IPS-20b (cell line): Measurements from ENCODE around the gene LAMA2.

Experiments used
- H3K27ac ChIP-seq: one replicate; pipeline ENCODE4 v1.5.1; 2013; ENCODE audit warnings: low read length
- H3K27me3 ChIP-seq: 2 replicates; pipeline ENCODE4 v1.6.1; 2013; ENCODE audit warnings: mild to moderate bottlenecking, low read length, inconsistent platforms; ENCODE audit not compliant: insufficient read depth
- H3K36me3 ChIP-seq: 2 replicates; pipeline ENCODE4 v1.6.1; 2013; ENCODE audit warnings: low read depth, mild to moderate bottlenecking, inconsistent platforms, low read length, moderate library complexity; ENCODE audit not compliant: insufficient read depth
- H3K4me1 ChIP-seq: 2 replicates; pipeline ENCODE4 v1.6.1; 2013; ENCODE audit warnings: mild to moderate bottlenecking, control low read depth, inconsistent platforms, low read length, moderate library complexity; ENCODE audit not compliant: insufficient read depth
- H3K4me3 ChIP-seq: 2 replicates; pipeline ENCODE4 v1.5.1; 2013; ENCODE audit warnings: mild to moderate bottlenecking, low read length, inconsistent platforms
- H3K9ac ChIP-seq: 2 replicates; pipeline ENCODE4 v1.6.1; 2013; ENCODE audit warnings: low read depth, mild to moderate bottlenecking, inconsistent platforms, low read length, moderate library complexity
- H3K9me3 ChIP-seq: 2 replicates; pipeline ENCODE4 v1.6.1; 2013; ENCODE audit warnings: mild to moderate bottlenecking, low read depth, low read length, inconsistent platforms; ENCODE audit not compliant: insufficient read depth

The LAMA2 gene

GRCh38 chr6:129281168-129281796, 398.3 kb downstream of the LAMA2 start:
- Histone ChIP-seq H3K4me1 (peaks cover 1% of the 10 kb centered on the region; the same call in 1 of the 2 replicates), H3K36me3 (no peaks in the 10 kb centered on the region), H3K4me3 (no peak overlapping the region), H3K27me3 (no peaks in the 10 kb centered on the region), H3K27ac (no peak overlapping the region), H3K9ac (no peak overlapping the region), H3K9me3 (no peaks in the 10 kb centered on the region)

DNA sequence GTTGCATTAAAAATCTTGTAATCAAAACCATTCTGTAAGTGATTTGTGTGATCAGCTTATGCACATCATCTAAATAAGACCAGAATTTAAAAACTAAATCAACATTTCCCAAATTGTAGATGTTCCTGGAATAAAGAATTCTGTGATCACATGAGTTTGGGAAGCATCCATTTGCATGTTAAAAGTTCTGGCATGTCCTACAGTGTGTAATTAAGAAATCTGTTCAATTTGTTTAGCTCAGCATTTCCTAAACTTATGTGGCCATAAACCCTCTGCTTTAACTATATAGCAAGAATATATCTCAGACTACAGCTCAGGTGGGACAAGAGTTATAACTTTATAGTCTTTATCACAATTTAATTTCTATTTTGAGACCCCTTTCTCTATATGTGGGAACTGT, 399.1 kb downstream of the LAMA2 start:
- H3K9me3 ChIP-seq = no peaks in the 10 kb centered on the region
- H3K4me3 ChIP-seq = no peak overlapping the region
- no peak overlapping the region for H3K9ac ChIP-seq
- H3K27ac ChIP-seq = no peak overlapping the region
- no peaks in the 10 kb centered on the region; the same call in 1 of the 2 replicates for H3K4me1 ChIP-seq
- no peaks in the 10 kb centered on the region for H3K36me3 ChIP-seq
- H3K27me3 ChIP-seq = no peaks in the 10 kb centered on the region

DNA sequence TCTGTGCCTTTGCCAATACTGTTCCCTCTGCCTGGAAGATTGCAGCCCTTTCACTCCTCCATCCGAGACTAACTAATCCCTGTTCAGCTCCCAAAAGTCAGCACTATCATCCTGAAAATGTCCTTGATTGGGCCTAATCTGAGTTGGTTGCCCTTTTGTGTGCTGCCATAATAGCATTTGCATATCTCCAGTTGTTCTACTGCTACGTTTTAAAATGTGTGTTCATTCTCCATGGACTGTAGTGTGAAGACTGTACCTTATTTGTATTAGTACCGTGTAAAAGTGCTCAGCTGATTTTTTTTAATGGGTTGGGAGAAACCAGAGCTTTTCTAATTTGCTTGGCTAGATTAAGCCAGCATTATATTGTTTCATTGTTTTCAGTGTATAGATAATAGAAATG, 401.3 kb downstream of the LAMA2 start:
- Histone ChIP-seq H3K4me3 (no peak overlapping the region), H3K27me3 (no peaks in the 10 kb centered on the region), H3K4me1 (no peaks in the 10 kb centered on the region; the same call in 1 of the 2 replicates), H3K27ac (no peak overlapping the region), H3K9ac (no peak overlapping the region), H3K36me3 (no peaks in the 10 kb centered on the region), H3K9me3 (no peaks in the 10 kb centered on the region)

DNA sequence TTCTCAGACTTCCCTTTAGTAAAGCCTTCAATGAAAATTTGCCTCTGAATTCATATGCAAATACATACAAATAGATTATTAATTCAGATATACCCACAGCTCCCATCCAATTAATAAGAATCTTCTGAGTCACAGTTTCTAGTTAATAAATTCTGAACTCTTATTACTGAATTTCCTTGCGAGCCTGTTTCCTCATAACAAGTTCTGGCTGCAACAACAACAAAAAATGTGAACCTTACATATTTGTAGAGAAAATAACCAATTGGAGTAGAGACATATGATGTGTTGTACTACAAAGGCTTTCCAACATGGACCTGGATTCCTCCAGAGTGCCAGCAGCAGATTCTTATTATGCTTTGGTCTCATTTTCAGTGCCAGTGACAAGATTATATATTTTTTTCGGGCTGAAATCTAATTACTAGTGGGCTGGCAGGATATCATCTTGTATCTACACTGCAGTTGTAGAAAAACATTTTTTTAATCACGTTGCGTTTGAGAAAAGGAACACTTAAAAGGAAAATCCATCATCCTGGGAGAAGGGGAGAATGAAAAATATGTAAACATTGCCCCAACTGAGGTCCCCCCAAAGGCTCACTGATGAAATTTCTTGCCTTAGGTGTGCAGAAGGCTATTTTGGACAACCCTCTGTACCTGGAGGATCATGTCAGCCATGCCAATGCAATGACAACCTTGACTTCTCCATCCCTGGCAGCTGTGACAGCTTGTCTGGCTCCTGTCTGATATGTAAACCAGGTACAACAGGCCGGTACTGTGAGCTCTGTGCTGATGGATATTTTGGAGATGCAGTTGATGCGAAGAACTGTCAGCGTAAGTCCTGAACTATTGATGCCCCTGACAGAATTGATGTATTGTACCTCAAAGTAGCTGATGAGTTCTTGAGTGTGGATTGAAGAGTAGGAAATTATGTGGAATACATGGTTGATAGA, 404.6 kb downstream of the LAMA2 start:
- Histone ChIP-seq H3K4me3 (no peak overlapping the region), H3K27ac (no peak overlapping the region), H3K36me3 (no peaks in the 10 kb centered on the region), H3K9ac (no peak overlapping the region), H3K27me3 (no peaks in the 10 kb centered on the region), H3K4me1 (no peaks in the 10 kb centered on the region; the same call in 1 of the 2 replicates), H3K9me3 (no peaks in the 10 kb centered on the region)

DNA sequence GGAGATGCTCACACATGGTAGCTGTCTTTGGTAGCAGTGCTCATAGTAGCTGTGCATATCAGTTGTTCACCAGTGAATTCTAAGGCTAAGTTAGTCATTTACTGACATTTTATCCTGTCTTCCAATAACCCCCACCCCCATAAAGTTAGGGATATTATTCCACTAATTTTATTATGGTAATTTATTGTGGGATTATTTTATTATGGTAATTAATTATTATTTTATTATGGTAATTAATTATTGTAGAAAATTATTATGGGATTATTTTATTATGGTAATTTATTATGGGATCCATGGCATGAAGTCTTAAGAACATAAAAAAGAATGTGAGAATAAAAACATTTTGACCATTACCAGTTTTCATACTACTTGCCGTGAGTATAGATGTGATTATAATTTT, 406.5 kb downstream of the LAMA2 start:
- no peaks in the 10 kb centered on the region for H3K27me3 ChIP-seq
- no peaks in the 10 kb centered on the region for H3K36me3 ChIP-seq
- H3K27ac ChIP-seq = no peak overlapping the region
- no peak overlapping the region for H3K9ac ChIP-seq
- no peak overlapping the region for H3K4me3 ChIP-seq
- H3K9me3 ChIP-seq = no peaks in the 10 kb centered on the region
- no peaks in the 10 kb centered on the region; the same call in 1 of the 2 replicates for H3K4me1 ChIP-seq

DNA sequence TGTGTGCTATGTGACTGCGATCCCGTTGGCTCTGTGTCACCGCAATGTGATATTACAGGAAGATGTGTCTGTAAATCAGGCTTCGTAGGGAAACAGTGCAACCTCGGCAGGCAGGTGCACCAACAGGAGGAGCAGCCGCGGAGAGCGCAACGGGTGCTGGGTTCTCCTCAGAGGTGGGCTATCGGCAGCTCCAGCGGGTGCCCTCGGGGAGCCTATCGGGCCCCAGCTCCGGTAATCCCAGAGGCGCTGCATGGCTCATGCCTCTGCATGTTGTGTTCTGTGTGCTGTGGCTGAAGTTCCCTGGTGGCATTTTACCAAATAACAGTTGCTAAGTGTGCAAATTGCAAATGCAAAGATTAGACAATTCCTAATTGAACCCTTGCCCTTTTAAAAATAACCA, 409.9 kb downstream of the LAMA2 start:
- H3K9ac ChIP-seq = no peak overlapping the region
- no peak overlapping the region for H3K27ac ChIP-seq
- no peak overlapping the region for H3K4me3 ChIP-seq
- no peaks in the 10 kb centered on the region for H3K27me3 ChIP-seq
- no peaks in the 10 kb centered on the region for H3K4me1 ChIP-seq
- H3K36me3 ChIP-seq = no peaks in the 10 kb centered on the region
- no peaks in the 10 kb centered on the region for H3K9me3 ChIP-seq

DNA sequence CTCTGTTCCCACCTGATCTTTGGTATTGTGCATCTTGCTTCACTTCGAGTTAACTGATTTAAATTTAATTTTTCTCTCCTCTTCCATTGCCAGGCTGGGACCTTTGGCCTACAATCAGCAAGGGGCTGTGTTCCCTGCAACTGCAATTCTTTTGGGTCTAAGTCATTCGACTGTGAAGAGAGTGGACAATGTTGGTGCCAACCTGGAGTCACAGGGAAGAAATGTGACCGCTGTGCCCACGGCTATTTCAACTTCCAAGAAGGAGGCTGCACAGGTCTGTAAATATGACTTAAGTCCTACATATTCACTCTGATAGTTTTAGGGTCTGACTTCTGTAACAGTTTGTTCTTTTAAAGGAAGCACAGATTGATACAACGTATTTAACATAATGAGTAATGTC, 414.7 kb downstream of the LAMA2 start:
- H3K9ac ChIP-seq = no peak overlapping the region
- H3K9me3 ChIP-seq = no peaks in the 10 kb centered on the region
- H3K4me1 ChIP-seq = peaks cover under 1% of the 10 kb centered on the region; the same call in 1 of the 2 replicates
- H3K4me3 ChIP-seq = no peak overlapping the region
- no peaks in the 10 kb centered on the region for H3K27me3 ChIP-seq
- H3K36me3 ChIP-seq = no peaks in the 10 kb centered on the region
- H3K27ac ChIP-seq = no peak overlapping the region

GRCh38 chr6:129302671-129303070, 419.7 kb downstream of the LAMA2 start:
- Histone ChIP-seq H3K27me3 (no peaks in the 10 kb centered on the region), H3K9ac (no peak overlapping the region), H3K4me1 (peaks cover 7% of the 10 kb centered on the region; the same call in 1 of the 2 replicates), H3K4me3 (no peak overlapping the region), H3K36me3 (no peaks in the 10 kb centered on the region), H3K27ac (no peak overlapping the region), H3K9me3 (no peaks in the 10 kb centered on the region)

DNA sequence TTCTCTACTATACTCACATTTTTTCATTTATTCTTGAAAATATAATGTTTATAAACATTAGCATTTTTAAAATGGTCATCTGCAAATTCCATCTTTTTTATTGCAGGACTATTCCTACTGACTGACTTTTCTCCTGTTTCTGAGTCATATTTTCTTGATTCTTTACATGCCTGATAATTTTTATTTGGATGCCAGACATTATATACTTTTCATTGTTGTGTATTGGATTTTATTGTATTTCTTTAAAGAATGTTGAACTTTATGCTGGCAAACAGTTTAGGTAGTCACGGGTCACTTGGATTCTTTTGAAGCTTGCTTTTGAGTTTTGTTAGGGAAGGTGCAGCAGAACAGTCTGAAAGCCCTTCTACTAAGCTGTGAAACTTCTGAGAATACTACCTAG, 423.9 kb downstream of the LAMA2 start:
- Histone ChIP-seq H3K4me3 (no peak overlapping the region), H3K27me3 (no peaks in the 10 kb centered on the region), H3K27ac (no peak overlapping the region), H3K4me1 (peaks cover 7% of the 10 kb centered on the region; the same call in 1 of the 2 replicates), H3K36me3 (no peaks in the 10 kb centered on the region), H3K9ac (no peak overlapping the region), H3K9me3 (no peaks in the 10 kb centered on the region)

- Histone ChIP-seq H3K9me3 (no peaks in the 10 kb centered on the region), H3K4me3 (no peak overlapping the region), H3K27me3 (no peaks in the 10 kb centered on the region), H3K36me3 (no peaks in the 10 kb centered on the region), H3K9ac (no peak overlapping the region), H3K4me1 (peaks cover 6% of the 10 kb centered on the region), H3K27ac (no peak overlapping the region)
Observed at GRCh38 chr6:129307845-129308244, 424.9 kb downstream of the LAMA2 start.

GRCh38 chr6:129309154-129309553, 426.2 kb downstream of the LAMA2 start:
- no peak overlapping the region for H3K4me3 ChIP-seq
- H3K9me3 ChIP-seq = no peaks in the 10 kb centered on the region
- no peaks in the 10 kb centered on the region for H3K36me3 ChIP-seq
- no peak overlapping the region for H3K27ac ChIP-seq
- H3K27me3 ChIP-seq = no peaks in the 10 kb centered on the region
- no peak overlapping the region for H3K9ac ChIP-seq
- H3K4me1 ChIP-seq = peaks cover 5% of the 10 kb centered on the region; the same call in 1 of the 2 replicates

DNA sequence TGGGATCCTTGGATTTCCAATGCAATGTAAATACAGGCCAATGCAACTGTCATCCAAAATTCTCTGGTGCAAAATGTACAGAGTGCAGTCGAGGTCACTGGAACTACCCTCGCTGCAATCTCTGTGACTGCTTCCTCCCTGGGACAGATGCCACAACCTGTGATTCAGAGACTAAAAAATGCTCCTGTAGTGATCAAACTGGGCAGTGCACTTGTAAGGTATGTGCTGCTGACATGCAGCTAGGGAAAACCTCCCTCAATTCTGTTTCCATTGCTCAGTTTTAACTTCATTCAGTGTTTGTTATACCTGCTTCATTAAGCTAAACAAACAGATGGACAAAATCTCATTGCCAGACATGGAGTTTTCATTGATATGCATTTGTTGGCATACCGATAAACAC, 429.9 kb downstream of the LAMA2 start:
- H3K4me3 ChIP-seq = no peak overlapping the region
- H3K27me3 ChIP-seq = no peaks in the 10 kb centered on the region
- H3K9me3 ChIP-seq = no peaks in the 10 kb centered on the region
- H3K4me1 ChIP-seq = peaks cover 13% of the 10 kb centered on the region
- no peak overlapping the region for H3K9ac ChIP-seq
- H3K36me3 ChIP-seq = no peaks in the 10 kb centered on the region; the same call in 1 of the 2 replicates
- no peak overlapping the region for H3K27ac ChIP-seq
